ENCODE data around the gene ZNF580. TPM values are rescaled to one million over a fixed set of nuclear protein-coding genes. Genes with fewer than 3 reads are reported as not detected.
A peak's percentile ranks its signal among the peaks of the same experiment; 100 is the strongest.

The ZNF580 gene
- total and polyA plus RNA-seq, 10 of the 15 experiments (the other 5 are each of a cell fraction or from before 2014, with no cell fraction given): 2.3 to 31.8 (median 10.0) TPM

DNA sequence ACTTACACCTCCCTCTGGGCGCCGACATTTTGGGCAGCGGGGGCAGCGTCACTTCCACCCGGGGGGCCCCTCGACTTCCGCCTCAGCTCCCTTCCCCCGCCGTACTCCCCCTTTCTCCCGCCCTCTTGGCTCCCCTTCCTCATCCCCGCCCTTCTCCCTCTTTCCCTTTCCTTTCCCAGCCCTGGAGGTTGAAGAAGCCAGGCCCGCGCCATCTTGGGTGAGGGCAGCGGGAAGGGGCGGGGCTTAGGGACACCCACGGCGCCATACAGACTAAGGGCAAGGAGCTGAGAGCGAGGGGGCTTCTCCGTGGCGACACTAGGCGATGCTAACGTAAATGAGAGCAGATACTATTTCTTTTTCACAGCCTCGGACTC, 41.3 kb upstream of the ZNF580 start, which contains the start of gene FIZ1 (continued):
- TF ChIP-seq HDGF (IDR thresholded peaks at IDR 0.05) (no peak), FOS (IDR thresholded peaks at IDR 0.05; ENCODE audit: borderline replicate concordance, extremely low read depth, insufficient read length) (no peak), POLR2AphosphoS2 (IDR thresholded peaks at IDR 0.05; ENCODE audit: low read depth, low read length) (no peak), SP1 (IDR thresholded peaks at IDR 0.05; ENCODE audit: low read depth, low read length) (peak; percentile 53), ZNF274 (IDR thresholded peaks at IDR 0.05; ENCODE audit: insufficient read depth, insufficient read length) (no peak), NR2C2 (IDR thresholded peaks at IDR 0.05; ENCODE audit: borderline replicate concordance, control insufficient read depth, insufficient read length, low read depth) (no peak), POU2F2 (IDR thresholded peaks at IDR 0.05; ENCODE audit: borderline replicate concordance, low read depth, low read length) (no peak), KDM1A (IDR thresholded peaks at IDR 0.05; ENCODE audit: borderline replicate concordance) (no peak)
- TF ChIP-seq, protein P1, sequence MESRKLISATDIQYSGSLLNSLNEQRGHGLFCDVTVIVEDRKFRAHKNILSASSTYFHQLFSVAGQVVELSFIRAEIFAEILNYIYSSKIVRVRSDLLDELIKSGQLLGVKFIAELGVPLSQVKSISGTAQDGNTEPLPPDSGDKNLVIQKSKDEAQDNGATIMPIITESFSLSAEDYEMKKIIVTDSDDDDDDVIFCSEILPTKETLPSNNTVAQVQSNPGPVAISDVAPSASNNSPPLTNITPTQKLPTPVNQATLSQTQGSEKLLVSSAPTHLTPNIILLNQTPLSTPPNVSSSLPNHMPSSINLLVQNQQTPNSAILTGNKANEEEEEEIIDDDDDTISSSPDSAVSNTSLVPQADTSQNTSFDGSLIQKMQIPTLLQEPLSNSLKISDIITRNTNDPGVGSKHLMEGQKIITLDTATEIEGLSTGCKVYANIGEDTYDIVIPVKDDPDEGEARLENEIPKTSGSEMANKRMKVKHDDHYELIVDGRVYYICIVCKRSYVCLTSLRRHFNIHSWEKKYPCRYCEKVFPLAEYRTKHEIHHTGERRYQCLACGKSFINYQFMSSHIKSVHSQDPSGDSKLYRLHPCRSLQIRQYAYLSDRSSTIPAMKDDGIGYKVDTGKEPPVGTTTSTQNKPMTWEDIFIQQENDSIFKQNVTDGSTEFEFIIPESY (IDR thresholded peaks at IDR 0.05): no peak

DNA sequence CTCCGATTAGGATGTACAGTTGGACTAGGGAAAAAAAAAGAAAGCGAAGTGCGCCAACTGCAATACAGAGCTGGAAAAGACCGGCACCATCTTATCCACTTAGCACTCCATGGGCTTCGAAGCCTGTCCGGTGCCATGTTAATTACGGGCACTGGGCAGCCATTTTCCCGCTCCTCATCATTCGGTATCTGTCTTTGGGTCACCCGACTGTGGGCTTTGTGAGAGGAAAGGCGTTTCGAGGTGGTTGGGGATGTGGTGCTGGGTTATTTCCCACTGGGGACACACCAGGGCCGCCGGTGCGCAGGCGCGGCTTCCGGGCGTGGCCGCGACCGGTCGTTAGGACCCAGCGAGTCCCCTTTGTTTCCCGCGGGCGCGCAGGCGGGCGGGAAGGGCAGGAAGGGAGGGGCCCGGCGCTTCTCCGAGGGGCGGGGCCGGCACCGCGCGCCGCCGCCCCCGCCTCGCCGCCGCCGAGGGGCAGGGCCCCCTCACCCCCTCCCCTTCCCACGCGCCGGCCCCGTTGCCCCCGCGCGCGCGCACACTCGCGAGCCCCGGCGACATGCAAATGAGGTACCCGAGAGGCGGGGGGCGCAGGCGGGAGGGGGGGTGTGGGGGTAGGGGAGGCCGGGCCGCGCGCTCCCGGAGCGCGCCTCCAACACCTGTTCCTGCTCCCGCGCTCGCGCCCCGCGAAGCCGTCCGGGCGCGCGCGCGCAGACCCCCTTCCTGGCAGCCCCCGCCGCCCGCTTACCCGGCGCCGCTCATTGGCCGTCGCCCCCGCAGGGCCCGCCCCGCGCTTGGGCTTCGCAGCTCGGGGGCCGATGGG, 40.8 kb upstream of the ZNF580 start, which contains the start of gene ZNF524:
Gene ZNF524, plus strand, starts transcription at position 447 of the 820 bp plus-strand sequence. CDS start 1,825 bp downstream, outside the sequence.
- ChIA-PET CTCF (interaction anchor here (1.8 to 2.4 kb wide), 5 partner anchors 26 to 96 kb away, joined by 6 to 11 read pairs (median 9); partner anchors contain the start of gene U2AF2), SMC1A (ENCODE audit: uncharacterized antibody, unreplicated experiment) (interaction anchor here (0.9 to 2.3 kb wide), 4 partner anchors 32 to 123 kb away, joined by 3 to 16 read pairs (median 4); partner anchors contain the start of gene NAT14), POLR2A (interaction anchor here (0.6 to 1.6 kb wide), 17 partner anchors 11 to 1481 kb away, joined by 3 to 8 read pairs (median 5); partner anchors contain the start of genes HSPBP1, TMEM238, U2AF2 and ZNF579), RAD21 (ENCODE audit: unreplicated experiment) (interaction anchor here (1.2 to 2.6 kb wide), 9 partner anchors 11 to 216 kb away, joined by 4 to 11 read pairs (median 4); partner anchors contain the start of genes TMEM238, ZNF579, ZNF628 and ZNF784)
- BruUV-seq (replicated peaks): no TSS peak
- in situ Hi-C loops (cut with MboI): no loop called here
- peaks cover under 1% of the 10 kb centered on the region; the same call in 2 of the 3 replicates for H3K9me3 ChIP-seq (replicated peaks; ENCODE audit: control insufficient read depth, insufficient read depth, low read length)
- peak within 1 kb of the TSS; percentile 88 for H3K4me3 ChIP-seq
- peak within 1 kb of the TSS; percentile 99 for H3K27ac ChIP-seq (ENCODE audit: control insufficient read depth, insufficient read depth)
- intact Hi-C loops (cut with micrococcal nuclease; ENCODE audit: unreplicated experiment): loop anchor here (5.0 kb wide), 1 partner anchor 42 kb away; the partner anchor contains the start of genes ZNF580 and ZNF581
- H3K79me2 ChIP-seq (ENCODE audit: control insufficient read depth, insufficient read depth, low read length): peaks cover 10% of the 10 kb centered on the region
- H3K4me1 ChIP-seq (ENCODE audit: control insufficient read depth, insufficient read depth, low read length): peaks cover 10% of the 10 kb centered on the region; the same call in 1 of the 2 replicates
- DNase-seq (ENCODE audit: low read depth, low spot score) (no peak), ATAC-seq (peak; percentile 74), FAIRE-seq (peak; percentile 84)
- WGBS (ENCODE audit: insufficient coverage, insufficient replicate concordance, low lambda C conversion rate, missing lambda C conversion rate): 1% methylated on average over 37 of the region's 97 CpGs
- no peaks in the 10 kb centered on the region for H3K27me3 ChIP-seq (replicated peaks in 1 of 2; ENCODE audit: control insufficient read depth in 2 of 2, insufficient read depth in 2 of 2, low read length in 1 of 2)
- H3K4me2 ChIP-seq (ENCODE audit: control insufficient read depth, insufficient read depth): peak within 1 kb of the TSS; percentile 96
- peak within 1 kb of the TSS; percentile 95 for H3K9ac ChIP-seq (ENCODE audit: control insufficient read depth, insufficient read depth, low read length)
- peak within 1 kb of the TSS; percentile 99 for H2AFZ ChIP-seq (ENCODE audit: control insufficient read depth, low read depth, low read length)
- peaks cover 0 to 6% of the 10 kb centered on the region in 2 experiments; a peak in 1 of 4 replicates for H3K36me3 ChIP-seq (ENCODE audit: control insufficient read depth in 2 of 2, insufficient read depth in 2 of 2, low read length in 1 of 2)
- no peaks in the 10 kb centered on the region for H4K20me1 ChIP-seq (ENCODE audit: control insufficient read depth, insufficient read depth)
- TF ChIP-seq, protein P2, sequence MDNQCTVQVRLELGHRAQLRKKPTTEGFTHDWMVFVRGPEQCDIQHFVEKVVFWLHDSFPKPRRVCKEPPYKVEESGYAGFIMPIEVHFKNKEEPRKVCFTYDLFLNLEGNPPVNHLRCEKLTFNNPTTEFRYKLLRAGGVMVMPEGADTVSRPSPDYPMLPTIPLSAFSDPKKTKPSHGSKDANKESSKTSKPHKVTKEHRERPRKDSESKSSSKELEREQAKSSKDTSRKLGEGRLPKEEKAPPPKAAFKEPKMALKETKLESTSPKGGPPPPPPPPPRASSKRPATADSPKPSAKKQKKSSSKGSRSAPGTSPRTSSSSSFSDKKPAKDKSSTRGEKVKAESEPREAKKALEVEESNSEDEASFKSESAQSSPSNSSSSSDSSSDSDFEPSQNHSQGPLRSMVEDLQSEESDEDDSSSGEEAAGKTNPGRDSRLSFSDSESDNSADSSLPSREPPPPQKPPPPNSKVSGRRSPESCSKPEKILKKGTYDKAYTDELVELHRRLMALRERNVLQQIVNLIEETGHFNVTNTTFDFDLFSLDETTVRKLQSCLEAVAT (IDR thresholded peaks at IDR 0.05): peak; percentile 77; the same call in 1 of the 2 replicates
- TF ChIP-seq, protein P3, sequence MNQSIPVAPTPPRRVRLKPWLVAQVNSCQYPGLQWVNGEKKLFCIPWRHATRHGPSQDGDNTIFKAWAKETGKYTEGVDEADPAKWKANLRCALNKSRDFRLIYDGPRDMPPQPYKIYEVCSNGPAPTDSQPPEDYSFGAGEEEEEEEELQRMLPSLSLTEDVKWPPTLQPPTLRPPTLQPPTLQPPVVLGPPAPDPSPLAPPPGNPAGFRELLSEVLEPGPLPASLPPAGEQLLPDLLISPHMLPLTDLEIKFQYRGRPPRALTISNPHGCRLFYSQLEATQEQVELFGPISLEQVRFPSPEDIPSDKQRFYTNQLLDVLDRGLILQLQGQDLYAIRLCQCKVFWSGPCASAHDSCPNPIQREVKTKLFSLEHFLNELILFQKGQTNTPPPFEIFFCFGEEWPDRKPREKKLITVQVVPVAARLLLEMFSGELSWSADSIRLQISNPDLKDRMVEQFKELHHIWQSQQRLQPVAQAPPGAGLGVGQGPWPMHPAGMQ (IDR thresholded peaks at IDR 0.05; ENCODE audit: borderline replicate concordance): no peak
- TF ChIP-seq, protein P4, sequence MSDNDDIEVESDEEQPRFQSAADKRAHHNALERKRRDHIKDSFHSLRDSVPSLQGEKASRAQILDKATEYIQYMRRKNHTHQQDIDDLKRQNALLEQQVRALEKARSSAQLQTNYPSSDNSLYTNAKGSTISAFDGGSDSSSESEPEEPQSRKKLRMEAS (IDR thresholded peaks at IDR 0.05; ENCODE audit: low read depth, low read length): no peak
- TF ChIP-seq, protein P5, sequence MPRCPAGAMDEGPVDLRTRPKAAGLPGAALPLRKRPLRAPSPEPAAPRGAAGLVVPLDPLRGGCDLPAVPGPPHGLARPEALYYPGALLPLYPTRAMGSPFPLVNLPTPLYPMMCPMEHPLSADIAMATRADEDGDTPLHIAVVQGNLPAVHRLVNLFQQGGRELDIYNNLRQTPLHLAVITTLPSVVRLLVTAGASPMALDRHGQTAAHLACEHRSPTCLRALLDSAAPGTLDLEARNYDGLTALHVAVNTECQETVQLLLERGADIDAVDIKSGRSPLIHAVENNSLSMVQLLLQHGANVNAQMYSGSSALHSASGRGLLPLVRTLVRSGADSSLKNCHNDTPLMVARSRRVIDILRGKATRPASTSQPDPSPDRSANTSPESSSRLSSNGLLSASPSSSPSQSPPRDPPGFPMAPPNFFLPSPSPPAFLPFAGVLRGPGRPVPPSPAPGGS (IDR thresholded peaks at IDR 0.05; ENCODE audit: borderline replicate concordance, insufficient read depth, low read depth, low read length, poor library complexity, severe bottlenecking): no peak
- TF ChIP-seq ZNF24 (IDR thresholded peaks at IDR 0.05): no peak
